ENCODE data around the gene NTF4.

DNA sequence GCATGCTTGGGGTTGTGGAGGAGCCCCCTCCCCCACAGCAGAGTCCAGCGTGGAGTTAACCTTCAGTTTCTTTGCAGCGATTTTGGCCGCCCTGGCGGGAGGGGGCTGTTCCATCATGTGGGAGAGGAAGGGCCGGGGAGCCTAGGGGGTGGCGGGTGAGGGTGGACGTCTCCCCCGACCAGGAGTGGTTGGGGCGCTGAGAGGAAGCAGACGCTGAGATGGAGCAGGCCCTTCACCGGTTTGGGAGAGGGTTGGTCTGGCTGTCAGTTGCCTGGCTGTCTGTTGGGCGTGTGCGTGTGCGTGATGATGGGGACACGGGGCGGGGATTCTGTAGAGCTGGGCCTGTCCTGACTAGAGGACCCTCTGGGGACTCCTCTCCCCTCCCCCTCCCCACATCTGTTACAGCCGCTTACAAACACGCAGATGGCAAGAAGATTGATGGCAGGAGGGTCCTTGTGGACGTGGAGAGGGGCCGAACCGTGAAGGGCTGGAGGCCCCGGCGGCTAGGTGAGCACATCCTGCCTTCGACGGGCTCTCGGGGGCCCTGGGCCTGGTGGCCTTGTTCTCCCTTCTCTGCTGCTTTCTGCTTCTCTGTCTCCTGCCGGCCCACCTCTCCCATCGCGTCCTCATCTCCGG lies 39.7 kb upstream of the NTF4 start:
- TF ChIP-seq, protein P1, sequence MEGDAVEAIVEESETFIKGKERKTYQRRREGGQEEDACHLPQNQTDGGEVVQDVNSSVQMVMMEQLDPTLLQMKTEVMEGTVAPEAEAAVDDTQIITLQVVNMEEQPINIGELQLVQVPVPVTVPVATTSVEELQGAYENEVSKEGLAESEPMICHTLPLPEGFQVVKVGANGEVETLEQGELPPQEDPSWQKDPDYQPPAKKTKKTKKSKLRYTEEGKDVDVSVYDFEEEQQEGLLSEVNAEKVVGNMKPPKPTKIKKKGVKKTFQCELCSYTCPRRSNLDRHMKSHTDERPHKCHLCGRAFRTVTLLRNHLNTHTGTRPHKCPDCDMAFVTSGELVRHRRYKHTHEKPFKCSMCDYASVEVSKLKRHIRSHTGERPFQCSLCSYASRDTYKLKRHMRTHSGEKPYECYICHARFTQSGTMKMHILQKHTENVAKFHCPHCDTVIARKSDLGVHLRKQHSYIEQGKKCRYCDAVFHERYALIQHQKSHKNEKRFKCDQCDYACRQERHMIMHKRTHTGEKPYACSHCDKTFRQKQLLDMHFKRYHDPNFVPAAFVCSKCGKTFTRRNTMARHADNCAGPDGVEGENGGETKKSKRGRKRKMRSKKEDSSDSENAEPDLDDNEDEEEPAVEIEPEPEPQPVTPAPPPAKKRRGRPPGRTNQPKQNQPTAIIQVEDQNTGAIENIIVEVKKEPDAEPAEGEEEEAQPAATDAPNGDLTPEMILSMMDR (IDR thresholded peaks at IDR 0.05 in 2 of 3, conservative IDR thresholded peaks at IDR 0.05 in 1 of 3; ENCODE audit: borderline replicate concordance in 1 of 3, insufficient read depth in 1 of 3, low read depth in 2 of 3, low read length in 2 of 3), result no peak
- no peak for TF ChIP-seq POLR2A (IDR thresholded peaks at IDR 0.05; ENCODE audit: borderline replicate concordance, extremely low read depth, insufficient read depth, insufficient read length)
- no peak for TF ChIP-seq SRF (IDR thresholded peaks at IDR 0.05; ENCODE audit: low read depth)
- no peak for TF ChIP-seq EZH2phosphoT487 (IDR thresholded peaks at IDR 0.05; ENCODE audit: borderline replicate concordance)
- no peak for TF ChIP-seq FOSL1 (IDR thresholded peaks at IDR 0.05; ENCODE audit: low read depth)
- TF ChIP-seq, protein P2, sequence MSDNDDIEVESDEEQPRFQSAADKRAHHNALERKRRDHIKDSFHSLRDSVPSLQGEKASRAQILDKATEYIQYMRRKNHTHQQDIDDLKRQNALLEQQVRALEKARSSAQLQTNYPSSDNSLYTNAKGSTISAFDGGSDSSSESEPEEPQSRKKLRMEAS (IDR thresholded peaks at IDR 0.05), result no peak
- TF ChIP-seq POLR2AphosphoS5 (IDR thresholded peaks at IDR 0.05; ENCODE audit: low read depth, low read length), result no peak
